Fibroblast of lung (primary cell): ENCODE measurements around the gene CSNK1D. TPM values are rescaled to one million over a fixed set of nuclear protein-coding genes. Genes with fewer than 3 reads are reported as not detected.
A peak's percentile ranks its signal among the peaks of the same experiment; 100 is the strongest.

Experiments used
- DNase-seq, 2 donors: peaks; one replicate each; pipeline versions ENCODE4 v3.0.0 to v3.0.0-alpha.2; 2010; ENCODE audit warnings: low read depth in 2 of 2
- H2AFZ ChIP-seq: 2 replicates; pipeline ENCODE4 v1.5.1; 2012; ENCODE audit warnings: low read length, control low read depth, inconsistent platforms
- H3K27ac ChIP-seq: 2 replicates; pipeline ENCODE4 v1.5.1; 2011; ENCODE audit warnings: low read length, control low read depth; ENCODE audit not compliant: insufficient read depth
- H3K27me3 ChIP-seq: 2 replicates; pipeline ENCODE4 v1.5.1; 2011; ENCODE audit warnings: mild to moderate bottlenecking, low read length; ENCODE audit not compliant: control insufficient read depth, insufficient read depth
- H3K36me3 ChIP-seq: 2 replicates; pipeline ENCODE4 v1.5.1; 2011; ENCODE audit warnings: low read length; ENCODE audit not compliant: control insufficient read depth, insufficient read depth
- H3K4me1 ChIP-seq: 2 replicates; pipeline ENCODE4 v1.5.1; 2011; ENCODE audit warnings: low read length; ENCODE audit not compliant: control insufficient read depth, insufficient read depth; ENCODE audit errors: extremely low read depth
- H3K4me2 ChIP-seq: 2 replicates; pipeline ENCODE4 v1.5.1; 2011; ENCODE audit warnings: low read length, control low read depth; ENCODE audit not compliant: insufficient read depth; ENCODE audit errors: extremely low read depth
- H3K4me3 ChIP-seq, 4 experiments: fragments of 200-600 bp in 1 of 4; sonication (generic) in 1 of 4; replicated peaks in 1 of 4; 2 replicates each; pipeline ENCODE4 v1.5.1; 2011 to 2016; ENCODE audit warnings: low read length in 4 of 4, low read depth in 3 of 4, mild to moderate bottlenecking in 3 of 4, control low read depth in 2 of 4, inconsistent platforms in 1 of 4, mixed read lengths in 1 of 4; ENCODE audit not compliant: insufficient read depth in 1 of 4; ENCODE audit errors: control extremely low read depth in 1 of 4
- H3K79me2 ChIP-seq: 2 replicates; pipeline ENCODE4 v1.5.1; 2012; ENCODE audit warnings: mild to moderate bottlenecking, low read length, inconsistent platforms; ENCODE audit not compliant: control insufficient read depth, insufficient read depth
- H3K9ac ChIP-seq: 2 replicates; pipeline ENCODE4 v1.5.1; 2011; ENCODE audit warnings: mild to moderate bottlenecking, low read length, control low read depth; ENCODE audit not compliant: insufficient read depth
- H3K9me3 ChIP-seq: 2 replicates; pipeline ENCODE4 v1.5.1; 2012; ENCODE audit warnings: low read depth, low read length; ENCODE audit not compliant: control insufficient read depth, insufficient read depth
- H4K20me1 ChIP-seq: 2 replicates; pipeline ENCODE4 v1.5.1; 2011; ENCODE audit warnings: low read length; ENCODE audit not compliant: control insufficient read depth, insufficient read depth; ENCODE audit errors: extremely low read depth
- EZH2 ChIP-seq: IDR thresholded peaks from 2 replicates; pipeline ENCODE4 v1.5.1; 2012; ENCODE audit warnings: low read length, control low read depth, mild to moderate bottlenecking; ENCODE audit errors: missing control alignments
- polyA plus RNA-seq, 2 donors: library from polyadenylated mRNA; depleted of rRNA in 1 of 2; stranded (reverse) in 1 of 2; unstranded in 1 of 2; fragments of >200 nt; gene quantifications; 2 replicates each; pipeline ENCODE4 v1.2.1, GENCODE V29; 2011 to 2012; ENCODE audit warnings: missing spikeins in 1 of 2
- total RNA-seq: library from RNA; depleted of rRNA; stranded (reverse); fragments of >200 nt; gene quantifications from 2 replicates; pipeline ENCODE4 v1.2.1, GENCODE V29; 2014
- TF ChIP-seq, protein P1 (sequence below), 2 donors: IDR thresholded peaks in 1 of 2; conservative IDR thresholded peaks in 1 of 2; 1 replicate in 1 of 2; 2 replicates in 1 of 2; pipeline ENCODE4 v1.5.1; 2011 to 2012; ENCODE audit warnings: low read length in 2 of 2, control low read depth in 1 of 2, inconsistent platforms in 1 of 2, low read depth in 1 of 2, mild to moderate bottlenecking in 1 of 2

Gene CSNK1D
- total and polyA plus RNA-seq, 2 donors (not counting 1 experiment from before 2014, with no cell fraction given), result 64.9 to 112 TPM

DNA sequence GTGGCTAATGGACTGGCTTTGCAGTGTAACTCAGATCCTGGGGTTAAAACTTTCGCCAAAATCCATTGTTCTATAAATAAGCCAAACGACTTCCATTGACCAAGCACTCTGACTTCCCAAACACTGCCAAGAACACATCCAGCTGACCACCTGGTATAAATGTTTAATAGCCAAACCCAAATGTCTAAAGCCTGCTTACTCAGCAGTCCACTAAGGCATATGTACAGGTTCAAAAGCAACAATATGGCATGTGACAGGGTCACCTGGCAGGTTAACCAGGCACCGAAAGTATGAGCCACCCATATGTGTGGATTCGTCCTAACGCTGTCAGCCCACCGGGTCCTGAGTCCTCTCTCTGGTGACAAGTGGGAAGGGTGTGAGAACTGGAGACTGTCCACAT is 2.1 kb downstream of the CSNK1D start:
- TF ChIP-seq, protein P1, sequence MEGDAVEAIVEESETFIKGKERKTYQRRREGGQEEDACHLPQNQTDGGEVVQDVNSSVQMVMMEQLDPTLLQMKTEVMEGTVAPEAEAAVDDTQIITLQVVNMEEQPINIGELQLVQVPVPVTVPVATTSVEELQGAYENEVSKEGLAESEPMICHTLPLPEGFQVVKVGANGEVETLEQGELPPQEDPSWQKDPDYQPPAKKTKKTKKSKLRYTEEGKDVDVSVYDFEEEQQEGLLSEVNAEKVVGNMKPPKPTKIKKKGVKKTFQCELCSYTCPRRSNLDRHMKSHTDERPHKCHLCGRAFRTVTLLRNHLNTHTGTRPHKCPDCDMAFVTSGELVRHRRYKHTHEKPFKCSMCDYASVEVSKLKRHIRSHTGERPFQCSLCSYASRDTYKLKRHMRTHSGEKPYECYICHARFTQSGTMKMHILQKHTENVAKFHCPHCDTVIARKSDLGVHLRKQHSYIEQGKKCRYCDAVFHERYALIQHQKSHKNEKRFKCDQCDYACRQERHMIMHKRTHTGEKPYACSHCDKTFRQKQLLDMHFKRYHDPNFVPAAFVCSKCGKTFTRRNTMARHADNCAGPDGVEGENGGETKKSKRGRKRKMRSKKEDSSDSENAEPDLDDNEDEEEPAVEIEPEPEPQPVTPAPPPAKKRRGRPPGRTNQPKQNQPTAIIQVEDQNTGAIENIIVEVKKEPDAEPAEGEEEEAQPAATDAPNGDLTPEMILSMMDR (conservative IDR thresholded peaks at IDR 0.05 in 1 of 2, IDR thresholded peaks at IDR 0.05 in 1 of 2; ENCODE audit: low read depth in 1 of 2, low read length in 2 of 2), result no peak
- TF ChIP-seq EZH2, result no peak
- H3K4me2 ChIP-seq, result peak overlapping the region; percentile 72
- no peak overlapping the region for H3K27ac ChIP-seq
- no peak overlapping the region for H2AFZ ChIP-seq
- H3K4me3 ChIP-seq, result peak overlapping the region in 2 of 4 experiments; percentile 72
- H3K27me3 ChIP-seq, result no peaks in the 10 kb centered on the region
- no peaks in the 10 kb centered on the region for H3K9me3 ChIP-seq
- peaks cover 13% of the 10 kb centered on the region for H3K36me3 ChIP-seq
- H3K4me1 ChIP-seq, result peaks cover 24% of the 10 kb centered on the region
- no peak for DNase-seq
- peaks cover 63% of the 10 kb centered on the region for H3K79me2 ChIP-seq
- no peak overlapping the region for H3K9ac ChIP-seq
- peaks cover 10% of the 10 kb centered on the region for H4K20me1 ChIP-seq

DNA sequence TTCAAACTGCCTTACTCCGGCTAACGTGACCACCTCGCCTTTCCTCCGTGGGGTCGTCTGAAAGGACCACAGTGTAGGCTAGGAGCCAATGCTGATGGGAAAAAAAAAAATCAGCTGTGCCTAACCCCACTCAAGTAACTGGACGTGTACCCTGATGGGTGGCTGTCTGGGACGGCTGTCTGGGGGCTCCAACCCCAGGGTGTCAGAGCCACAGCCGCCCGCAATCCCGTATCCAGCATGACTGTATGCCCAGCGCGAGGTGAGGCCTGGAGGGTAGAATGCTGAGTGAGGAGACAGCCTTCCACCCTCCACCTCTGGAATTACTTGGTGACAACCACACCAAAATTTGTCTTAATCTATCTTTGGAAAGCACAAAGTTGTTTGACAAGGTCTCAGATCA is 2.8 kb downstream of the CSNK1D start:
- Histone ChIP-seq H3K27ac (no peak overlapping the region), H3K9me3 (no peaks in the 10 kb centered on the region), H4K20me1 (peaks cover 13% of the 10 kb centered on the region), H3K36me3 (peaks cover 19% of the 10 kb centered on the region), H2AFZ (no peak overlapping the region), H3K27me3 (no peaks in the 10 kb centered on the region), H3K79me2 (peaks cover 70% of the 10 kb centered on the region), H3K9ac (no peak overlapping the region), H3K4me2 (no peak overlapping the region), H3K4me3 (peak overlapping the region in 1 of 4 experiments; percentile 14), H3K4me1 (peaks cover 28% of the 10 kb centered on the region)
- TF ChIP-seq, protein P1 (conservative IDR thresholded peaks at IDR 0.05 in 1 of 2, IDR thresholded peaks at IDR 0.05 in 1 of 2; ENCODE audit: low read depth in 1 of 2, low read length in 2 of 2), result no peak
- TF ChIP-seq EZH2, result no peak
- no peak for DNase-seq

DNA sequence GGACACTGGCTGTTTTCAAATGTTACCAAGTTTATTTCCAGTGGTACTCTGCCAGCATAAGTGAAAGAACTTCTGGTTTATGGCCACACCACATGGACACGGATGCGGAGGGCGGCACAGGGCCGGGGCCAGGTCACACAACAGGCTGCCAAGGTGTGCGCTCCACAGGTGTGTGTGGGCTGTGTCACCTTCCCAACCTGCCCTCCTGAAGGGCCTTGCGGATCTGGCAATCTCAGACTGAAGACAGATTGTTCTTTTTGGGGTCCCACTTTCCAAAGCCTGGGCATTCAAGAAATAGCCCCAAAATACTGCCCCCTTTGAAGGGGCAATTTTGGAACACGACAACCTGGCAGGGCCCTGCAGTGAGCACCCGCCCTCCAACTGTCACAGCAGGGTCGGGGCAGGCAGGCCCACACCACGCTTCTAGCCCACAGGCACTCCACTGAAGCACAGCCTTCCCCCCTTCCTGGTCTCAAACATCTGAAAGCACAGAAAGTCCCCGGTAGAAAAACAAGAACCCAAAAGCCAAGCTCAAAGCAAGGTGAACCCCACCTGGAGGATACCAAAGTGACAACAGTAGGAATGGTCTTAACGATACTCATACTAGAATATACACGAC is 3.5 kb downstream of the CSNK1D start:
- H4K20me1 ChIP-seq, result peaks cover 13% of the 10 kb centered on the region
- H3K4me1 ChIP-seq, result peaks cover 28% of the 10 kb centered on the region
- H3K4me2 ChIP-seq, result no peak overlapping the region

More for the DNA sequence above, 3.5 kb downstream of the CSNK1D start:
- no peak for TF ChIP-seq EZH2
- TF ChIP-seq, protein P1 (conservative IDR thresholded peaks at IDR 0.05 in 1 of 2, IDR thresholded peaks at IDR 0.05 in 1 of 2; ENCODE audit: low read depth in 1 of 2, low read length in 2 of 2), result no peak
- Histone ChIP-seq H3K4me3 (peak overlapping the region in 1 of 4 experiments; percentile 14), H3K36me3 (peaks cover 23% of the 10 kb centered on the region), H3K79me2 (peaks cover 77% of the 10 kb centered on the region), H3K9ac (no peak overlapping the region), H3K9me3 (no peaks in the 10 kb centered on the region), H2AFZ (no peak overlapping the region), H3K27me3 (no peaks in the 10 kb centered on the region), H3K27ac (no peak overlapping the region)
- DNase-seq, result no peak
